Measurements from ENCODE around the gene HELZ2. TPM values are rescaled to one million over a fixed set of nuclear protein-coding genes. Genes with fewer than 3 reads are reported as not detected.

The HELZ2 gene
- total RNA-seq, 1 donor from 2014 or later, result 29.0 TPM

GRCh38 chr20:63554361-63555278 lies 19.4 kb downstream of the HELZ2 start:
- no peak for TF ChIP-seq CTCF (IDR thresholded peaks at IDR 0.05)
- H3K27ac Mint-ChIP-seq (ENCODE audit: unreplicated experiment), result no peak overlapping the region

GRCh38 chr20:63553933-63554290 lies 20.1 kb downstream of the HELZ2 start, which contains the start of gene FNDC11:
Gene FNDC11 (plus strand): TSS chr20:63554159. CDS start chr20:63555664, 1,505 bp downstream.
- Mint-ChIP-seq H3K27ac (ENCODE audit: unreplicated experiment) (no peak within 1 kb of the TSS), H3K9me3 (ENCODE audit: unreplicated experiment) (no peaks in the 10 kb centered on the region), H3K27me3 (ENCODE audit: unreplicated experiment) (no peaks in the 10 kb centered on the region), H3K4me3 (ENCODE audit: unreplicated experiment) (peak within 1 kb of the TSS; percentile 61), H3K4me1 (ENCODE audit: unreplicated experiment) (peaks cover 12% of the 10 kb centered on the region), H3K36me3 (ENCODE audit: unreplicated experiment) (no peaks in the 10 kb centered on the region)
- no peak for DNase-seq (ENCODE audit: extremely low spot score, unreplicated experiment)
- no peak for TF ChIP-seq CTCF (IDR thresholded peaks at IDR 0.05)

More at GRCh38 chr20:63554361-63555278, 19.4 kb downstream of the HELZ2 start:
- H3K4me3 Mint-ChIP-seq (ENCODE audit: unreplicated experiment), result peak overlapping the region; percentile 61
- H3K9me3 Mint-ChIP-seq (ENCODE audit: unreplicated experiment), result no peaks in the 10 kb centered on the region
- H3K36me3 Mint-ChIP-seq (ENCODE audit: unreplicated experiment), result no peaks in the 10 kb centered on the region
- DNase-seq (ENCODE audit: extremely low spot score, unreplicated experiment), result no peak
- peaks cover 12% of the 10 kb centered on the region for H3K4me1 Mint-ChIP-seq (ENCODE audit: unreplicated experiment)
- no peaks in the 10 kb centered on the region for H3K27me3 Mint-ChIP-seq (ENCODE audit: unreplicated experiment)

GRCh38 chr20:63553251-63553932 lies 20.6 kb downstream of the HELZ2 start:
- Mint-ChIP-seq H3K4me3 (ENCODE audit: unreplicated experiment) (peak overlapping the region; percentile 50), H3K36me3 (ENCODE audit: unreplicated experiment) (no peaks in the 10 kb centered on the region), H3K27me3 (ENCODE audit: unreplicated experiment) (no peaks in the 10 kb centered on the region), H3K4me1 (ENCODE audit: unreplicated experiment) (peaks cover 12% of the 10 kb centered on the region), H3K9me3 (ENCODE audit: unreplicated experiment) (no peaks in the 10 kb centered on the region), H3K27ac (ENCODE audit: unreplicated experiment) (no peak overlapping the region)
- no peak for TF ChIP-seq CTCF (IDR thresholded peaks at IDR 0.05)
- peak; percentile 91 for DNase-seq (ENCODE audit: extremely low spot score, unreplicated experiment)

- Mint-ChIP-seq H3K27ac (ENCODE audit: unreplicated experiment) (no peak overlapping the region), H3K4me1 (ENCODE audit: unreplicated experiment) (peaks cover 12% of the 10 kb centered on the region), H3K36me3 (ENCODE audit: unreplicated experiment) (no peaks in the 10 kb centered on the region), H3K27me3 (ENCODE audit: unreplicated experiment) (no peaks in the 10 kb centered on the region), H3K9me3 (ENCODE audit: unreplicated experiment) (no peaks in the 10 kb centered on the region), H3K4me3 (ENCODE audit: unreplicated experiment) (peak overlapping the region; percentile 10)
- TF ChIP-seq CTCF (IDR thresholded peaks at IDR 0.05), result no peak
- DNase-seq (ENCODE audit: extremely low spot score, unreplicated experiment), result no peak
Measured at GRCh38 chr20:63552481-63553249, 21.4 kb downstream of the HELZ2 start.

Measured in osteocyte (in vitro differentiated cells).